CD4-positive, alpha-beta T cell treated with Interleukin-6 for 4 hours (primary cell): ENCODE data around the gene ARHGAP22.

Experiments
- DNase-seq: peaks from one replicate; pipeline ENCODE4 v3.0.0-alpha.2; 2020; ENCODE audit warnings: mixed read lengths

The ARHGAP22 gene

GRCh38 chr10:48508791-48509772 is 95.8 kb downstream of the ARHGAP22 start:
- DNase-seq: no peak

- DNase-seq: no peak
Measured at GRCh38 chr10:48507933-48508790, 96.7 kb downstream of the ARHGAP22 start.

GRCh38 chr10:48507494-48507893 is 97.4 kb downstream of the ARHGAP22 start:
- DNase-seq: no peak

GRCh38 chr10:48506147-48506917 is 98.5 kb downstream of the ARHGAP22 start:
- DNase-seq: peak; percentile 12

- DNase-seq: no peak
Measured at GRCh38 chr10:48505394-48506112, 99.3 kb downstream of the ARHGAP22 start.

GRCh38 chr10:48504141-48504885 is 100.6 kb downstream of the ARHGAP22 start:
- DNase-seq: no peak

- DNase-seq: no peak
Measured at GRCh38 chr10:48503293-48503911, 101.5 kb downstream of the ARHGAP22 start.

- DNase-seq: no peak
Measured at GRCh38 chr10:48502791-48503190, 102.1 kb downstream of the ARHGAP22 start.

- DNase-seq: no peak
Measured at GRCh38 chr10:48501787-48502771, 102.8 kb downstream of the ARHGAP22 start.

- no peak for DNase-seq
Measured at GRCh38 chr10:48501226-48501625, 103.6 kb downstream of the ARHGAP22 start.

GRCh38 chr10:48500771-48501170 is 104.1 kb downstream of the ARHGAP22 start:
- DNase-seq: no peak

- no peak for DNase-seq
Measured at GRCh38 chr10:48498940-48499510, 105.8 kb downstream of the ARHGAP22 start.

- DNase-seq: no peak
Measured at GRCh38 chr10:48497780-48498770, 106.8 kb downstream of the ARHGAP22 start.

- DNase-seq: no peak
Measured at GRCh38 chr10:48496831-48497779, 107.8 kb downstream of the ARHGAP22 start.

GRCh38 chr10:48496105-48496830 is 108.6 kb downstream of the ARHGAP22 start:
- DNase-seq: no peak
